GM12872 (cell line): ENCODE measurements around the gene SEL1L.

ENCODE experiments used
- TF ChIP-seq, protein P1 (sequence below): IDR thresholded peaks from 3 replicates; pipeline ENCODE4 v1.5.1; 2011; ENCODE audit warnings: low read depth, mild to moderate bottlenecking, low read length, moderate library complexity; ENCODE audit not compliant: insufficient read depth

SEL1L gene

DNA sequence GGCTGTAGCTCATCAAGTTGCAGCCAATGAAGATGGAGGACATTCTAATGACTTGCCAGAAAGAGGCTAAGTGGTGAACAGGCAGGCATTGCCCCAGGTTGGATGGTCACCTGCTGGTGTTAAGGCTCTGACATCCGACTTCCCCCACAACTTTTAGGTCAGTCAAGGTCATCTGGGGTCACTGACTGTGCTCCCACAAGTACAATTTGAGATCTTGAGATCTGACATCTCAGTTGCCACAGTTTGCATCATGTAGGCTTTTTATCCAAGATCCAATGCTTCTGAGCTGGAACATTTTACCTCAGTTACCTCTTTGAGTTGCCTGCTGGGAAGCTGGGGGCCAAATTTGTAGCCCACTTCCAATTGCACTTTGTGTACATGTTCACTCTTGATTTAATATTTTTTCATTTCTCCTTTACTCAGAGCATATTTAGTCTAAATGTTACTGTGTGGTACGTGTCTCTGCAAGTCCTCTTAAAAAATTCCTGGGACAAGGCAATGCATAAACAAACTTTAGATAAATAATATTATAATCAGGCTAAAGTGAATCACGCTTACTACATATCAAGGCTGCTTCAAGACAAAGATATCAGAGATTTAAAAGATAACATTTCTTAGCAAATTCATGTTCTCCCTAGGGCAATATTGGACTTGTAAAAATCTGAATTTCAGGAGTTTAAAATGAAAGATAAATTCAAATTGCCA lies 61.4 kb downstream of the SEL1L start:
- TF ChIP-seq, protein P1, sequence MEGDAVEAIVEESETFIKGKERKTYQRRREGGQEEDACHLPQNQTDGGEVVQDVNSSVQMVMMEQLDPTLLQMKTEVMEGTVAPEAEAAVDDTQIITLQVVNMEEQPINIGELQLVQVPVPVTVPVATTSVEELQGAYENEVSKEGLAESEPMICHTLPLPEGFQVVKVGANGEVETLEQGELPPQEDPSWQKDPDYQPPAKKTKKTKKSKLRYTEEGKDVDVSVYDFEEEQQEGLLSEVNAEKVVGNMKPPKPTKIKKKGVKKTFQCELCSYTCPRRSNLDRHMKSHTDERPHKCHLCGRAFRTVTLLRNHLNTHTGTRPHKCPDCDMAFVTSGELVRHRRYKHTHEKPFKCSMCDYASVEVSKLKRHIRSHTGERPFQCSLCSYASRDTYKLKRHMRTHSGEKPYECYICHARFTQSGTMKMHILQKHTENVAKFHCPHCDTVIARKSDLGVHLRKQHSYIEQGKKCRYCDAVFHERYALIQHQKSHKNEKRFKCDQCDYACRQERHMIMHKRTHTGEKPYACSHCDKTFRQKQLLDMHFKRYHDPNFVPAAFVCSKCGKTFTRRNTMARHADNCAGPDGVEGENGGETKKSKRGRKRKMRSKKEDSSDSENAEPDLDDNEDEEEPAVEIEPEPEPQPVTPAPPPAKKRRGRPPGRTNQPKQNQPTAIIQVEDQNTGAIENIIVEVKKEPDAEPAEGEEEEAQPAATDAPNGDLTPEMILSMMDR = no peak

DNA sequence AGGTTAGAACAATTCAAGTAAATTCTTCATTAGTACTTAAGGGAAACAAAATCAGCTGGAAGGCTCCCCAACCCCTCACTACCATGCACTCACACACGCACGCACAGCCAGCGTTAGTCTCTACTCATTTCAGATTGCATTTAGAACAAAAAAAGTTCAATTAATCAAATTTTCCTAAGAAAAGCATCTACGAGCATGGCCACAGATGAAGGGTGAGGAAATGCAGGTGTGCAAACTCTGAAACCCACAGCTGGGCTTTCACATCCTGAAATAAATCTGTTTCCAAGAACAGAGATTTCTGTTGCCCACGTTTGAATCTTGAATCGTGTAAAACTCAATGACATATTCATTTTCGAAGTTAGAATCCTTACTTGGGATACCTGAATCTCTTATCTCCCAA lies 62.6 kb downstream of the SEL1L start:
- TF ChIP-seq, protein P1 = no peak

DNA sequence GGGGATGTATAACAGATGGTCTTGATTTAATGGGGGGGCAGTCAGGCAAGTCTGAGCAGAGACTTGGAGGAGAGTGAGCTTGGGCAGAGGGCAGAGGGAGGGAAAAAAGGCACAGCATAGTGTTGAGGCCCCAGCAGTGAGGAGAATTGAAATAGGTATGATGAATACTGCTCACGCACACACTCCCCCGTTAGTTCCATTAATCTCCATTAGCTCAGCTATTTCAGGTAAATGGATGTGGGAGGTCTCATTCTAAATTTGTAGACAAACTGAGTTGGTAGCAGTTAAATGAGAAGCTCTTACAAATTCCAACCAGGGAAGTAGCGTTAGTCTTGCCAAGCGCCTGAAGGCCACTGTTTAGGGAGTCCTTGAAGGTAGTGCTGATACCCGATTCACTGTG lies 66.8 kb downstream of the SEL1L start:
- TF ChIP-seq, protein P1 = no peak

DNA sequence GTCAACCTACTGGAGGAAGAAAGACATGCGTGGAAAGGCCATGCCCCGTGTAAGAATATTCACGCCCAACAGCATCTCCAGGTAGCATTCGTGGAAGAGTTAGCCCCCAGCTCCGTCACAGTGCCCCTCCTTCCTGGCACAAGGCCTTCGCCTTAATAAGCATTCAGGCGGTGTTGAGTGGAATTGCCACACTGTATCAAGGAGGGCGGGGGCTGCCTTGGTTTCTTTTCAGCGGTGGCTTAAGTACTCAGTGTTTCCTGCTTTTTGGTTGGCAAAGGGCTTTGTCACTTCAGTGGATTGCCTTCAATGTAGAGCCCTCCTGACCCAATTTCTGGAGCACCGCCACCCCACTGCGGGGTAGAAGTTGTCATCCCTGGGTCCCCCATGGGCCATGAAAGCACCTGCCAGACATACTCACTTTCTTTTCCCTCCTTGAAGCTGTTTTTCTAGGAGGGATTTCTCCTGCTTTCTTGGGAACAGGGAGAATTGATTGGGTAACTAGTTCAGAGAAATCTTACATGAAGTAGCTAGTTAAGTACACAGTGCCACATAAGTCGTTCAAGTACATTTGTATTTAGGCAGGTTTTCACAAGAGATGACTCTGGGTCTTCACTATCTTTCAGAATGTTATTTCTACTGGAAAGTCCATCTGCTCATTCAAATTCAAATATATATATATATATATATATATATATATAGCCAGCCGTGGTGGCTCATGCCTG lies 68.0 kb downstream of the SEL1L start:
- TF ChIP-seq, protein P1 = no peak

DNA sequence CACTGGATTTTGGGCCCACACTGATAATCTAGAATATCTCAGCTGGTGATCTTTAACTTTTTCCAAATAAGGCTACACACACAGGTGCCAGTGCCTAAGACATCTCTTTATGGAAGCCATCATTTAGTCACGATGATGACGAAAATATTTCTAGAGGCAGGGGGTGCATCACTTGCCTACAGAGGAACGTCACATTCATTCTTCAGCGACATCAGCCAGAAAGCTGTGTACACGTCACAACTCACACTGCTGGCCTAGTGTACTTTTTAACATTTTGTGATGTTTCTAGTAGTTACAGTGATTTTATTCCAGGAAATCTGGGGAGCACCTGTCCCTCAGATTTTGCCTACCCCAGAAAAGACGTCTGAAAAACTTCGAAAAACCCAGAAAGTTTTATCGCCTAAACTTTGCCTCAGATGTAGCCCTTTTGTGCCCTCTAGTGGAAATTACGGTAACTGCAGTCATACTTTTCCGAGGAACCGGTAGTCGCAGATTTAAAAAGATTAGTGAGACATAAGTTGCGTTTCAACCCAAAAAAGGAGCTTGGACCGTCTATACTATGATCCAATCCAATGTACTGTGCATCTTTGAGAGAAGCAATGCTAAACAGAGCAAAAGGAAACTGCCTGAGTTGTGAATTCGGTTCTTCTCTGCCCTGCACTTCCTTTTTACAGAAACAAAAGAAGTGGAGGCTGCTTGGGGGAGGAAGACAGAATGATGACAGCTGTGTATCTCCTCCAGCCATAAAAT lies 69.2 kb downstream of the SEL1L start:
- TF ChIP-seq, protein P1 = peak; percentile 75

DNA sequence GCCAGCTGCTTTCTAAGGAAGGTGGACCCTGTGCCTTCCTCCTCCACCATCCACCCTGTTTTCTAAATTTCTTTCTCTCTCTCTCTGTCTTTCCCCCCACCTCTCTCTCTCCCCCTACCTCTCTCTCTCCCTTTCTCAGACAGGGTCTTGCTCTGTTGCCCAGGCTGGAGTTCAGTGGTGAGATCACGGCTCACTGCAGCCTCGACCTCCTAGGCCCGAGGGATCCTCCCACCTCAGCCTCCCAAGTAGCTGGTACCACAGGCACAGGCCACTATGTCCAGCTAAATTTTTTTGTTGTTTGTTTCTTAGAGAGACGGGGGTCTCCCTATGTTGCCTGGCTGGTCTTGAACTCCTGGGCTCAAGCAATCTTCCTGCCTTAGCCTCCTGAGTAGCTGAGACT lies 73.7 kb downstream of the SEL1L start:
- TF ChIP-seq, protein P1 = no peak

DNA sequence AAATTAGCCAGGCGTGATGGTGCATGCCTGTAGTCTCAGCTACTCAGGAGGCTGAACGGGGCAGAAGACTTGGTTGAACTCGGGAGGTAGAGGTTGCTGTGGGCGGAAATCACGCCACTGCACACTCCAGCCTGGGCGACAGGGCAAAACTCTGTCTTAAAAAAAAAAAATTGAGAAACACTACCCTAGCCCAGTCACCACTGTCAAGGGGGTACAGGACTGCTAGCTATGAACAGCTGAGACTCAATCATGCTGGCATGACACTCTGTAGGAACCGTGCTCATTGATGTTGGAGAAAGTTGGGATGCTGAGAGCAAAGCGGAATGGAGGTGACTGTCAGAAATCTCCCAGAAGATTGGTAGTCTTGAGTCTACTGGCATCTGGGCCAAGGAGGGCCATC lies 75.3 kb downstream of the SEL1L start:
- TF ChIP-seq, protein P1 = no peak
